WTC11 (cell line): Measurements from ENCODE around the gene RPL21. TPM values are rescaled to one million over a fixed set of nuclear protein-coding genes. Genes with fewer than 3 reads are reported as not detected.

Experiments used
- ATAC-seq: fragments of 200-7000 bp; cut with Tn5 transposase; 2 replicates; pipeline ENCODE4 v1.10.0; 2021; ENCODE audit warnings: mild to moderate bottlenecking, moderate library complexity
- CTCF ChIA-PET: fragments of 300-600 bp; sonication (Branson Sonifier 250); formaldehyde crosslinking; loops from one replicate; lab custom pipeline; 2021; ENCODE audit warnings: antibody characterized with exemption; lab: Charles Lee
- POLR2A ChIA-PET: fragments of 350-600 bp; sonication (Branson Sonifier 250); formaldehyde crosslinking; loops from one replicate; lab custom pipeline; 2021; ENCODE audit warnings: antibody characterized with exemption; lab: Charles Lee
- DNase-seq: peaks from one replicate; pipeline ENCODE4 v3.0.0; 2021; ENCODE audit warnings: low spot score
- H3K27ac Mint-ChIP-seq: 2 replicates; pipeline ENCODE4 v1.8.0; 2021; ENCODE audit warnings: mixed read lengths
- H3K27me3 Mint-ChIP-seq: 2 replicates; pipeline ENCODE4 v1.8.0; 2021; ENCODE audit warnings: low read depth, mild to moderate bottlenecking, moderate library complexity, mixed read lengths
- H3K36me3 Mint-ChIP-seq: 2 replicates; pipeline ENCODE4 v1.8.0; 2021; ENCODE audit warnings: mixed read lengths
- H3K4me1 Mint-ChIP-seq: 2 replicates; pipeline ENCODE4 v1.8.0; 2022; ENCODE audit warnings: mixed read lengths
- H3K4me3 Mint-ChIP-seq: 2 replicates; pipeline ENCODE4 v1.8.0; 2021; ENCODE audit warnings: mild to moderate bottlenecking, moderate library complexity, mixed read lengths
- H3K9me3 Mint-ChIP-seq: 2 replicates; pipeline ENCODE4 v1.8.0; 2021; ENCODE audit warnings: mixed read lengths
- ATF1 ChIP-seq: sonication (generic); formaldehyde crosslinking; IDR thresholded peaks from 2 replicates; pipeline ENCODE4 v1.8.1; 2023; ENCODE audit warnings: mild to moderate bottlenecking, moderate library complexity, missing genetic modification reagents
- CREM ChIP-seq: sonication (generic); formaldehyde crosslinking; IDR thresholded peaks from 2 replicates; pipeline ENCODE4 v1.8.1; 2022; ENCODE audit warnings: mild to moderate bottlenecking, missing genetic modification reagents, moderate library complexity
- HMGA2 ChIP-seq: fragments of 250-450 bp; sonication (Bioruptor Pico); IDR thresholded peaks from 2 replicates; pipeline ENCODE4 v1.4.0; 2021; ENCODE audit warnings: mild to moderate bottlenecking, moderate library complexity
- JUN ChIP-seq: sonication (generic); formaldehyde crosslinking; IDR thresholded peaks from 2 replicates; pipeline ENCODE4 v1.8.0; 2023; ENCODE audit warnings: mild to moderate bottlenecking, missing genetic modification reagents
- KAT7 ChIP-seq: sonication (generic); formaldehyde crosslinking; IDR thresholded peaks from 2 replicates; pipeline ENCODE4 v1.8.1; 2023; ENCODE audit warnings: missing genetic modification reagents, mild to moderate bottlenecking, borderline replicate concordance
- MXD4 ChIP-seq: fragments of 250-450 bp; sonication (Bioruptor Pico); IDR thresholded peaks from 2 replicates; pipeline ENCODE4 v1.8.0; 2021; ENCODE audit warnings: mild to moderate bottlenecking, moderate library complexity, borderline replicate concordance
- NFYB ChIP-seq: sonication (generic); formaldehyde crosslinking; conservative IDR thresholded peaks from 2 replicates; pipeline ENCODE4 v1.8.0; 2022; ENCODE audit warnings: low read depth, missing genetic modification reagents
- PRRX2 ChIP-seq: fragments of 250-450 bp; sonication (Bioruptor Pico); IDR thresholded peaks from 2 replicates; pipeline ENCODE4 v1.8.0; 2021; ENCODE audit warnings: mild to moderate bottlenecking
- SMAD3 ChIP-seq: sonication (generic); formaldehyde crosslinking; IDR thresholded peaks from 2 replicates; pipeline ENCODE4 v1.8.0; 2022; ENCODE audit warnings: missing genetic modification reagents, mild to moderate bottlenecking, borderline replicate concordance
- TP53 ChIP-seq: sonication (generic); formaldehyde crosslinking; IDR thresholded peaks from 2 replicates; pipeline ENCODE4 v1.8.1; 2023; ENCODE audit warnings: mild to moderate bottlenecking, missing genetic modification reagents
- ZBTB21 ChIP-seq: sonication (generic); formaldehyde crosslinking; IDR thresholded peaks from 2 replicates; pipeline ENCODE4 v1.8.1; 2023; ENCODE audit warnings: mild to moderate bottlenecking, missing genetic modification reagents, borderline replicate concordance
- ZNF219 ChIP-seq: sonication (generic); formaldehyde crosslinking; IDR thresholded peaks from 2 replicates; pipeline ENCODE4 v1.8.0; 2023; ENCODE audit warnings: missing genetic modification reagents, mild to moderate bottlenecking, borderline replicate concordance
- ZNF232 ChIP-seq: sonication (generic); formaldehyde crosslinking; IDR thresholded peaks from 2 replicates; pipeline ENCODE4 v1.8.0; 2022; ENCODE audit warnings: mild to moderate bottlenecking, missing genetic modification reagents
- ZNF263 ChIP-seq: sonication (generic); formaldehyde crosslinking; IDR thresholded peaks from 2 replicates; pipeline ENCODE4 v1.8.1; 2022; ENCODE audit warnings: low read depth, mild to moderate bottlenecking, moderate library complexity, missing genetic modification reagents
- ZNF671 ChIP-seq: fragments of 250-450 bp; sonication (Bioruptor Pico); IDR thresholded peaks from 2 replicates; pipeline ENCODE4 v1.8.0; 2021; ENCODE audit warnings: mild to moderate bottlenecking
- total RNA-seq: library from RNA; stranded (reverse); gene quantifications from 3 replicates; pipeline ENCODE4 v1.2.3, GENCODE V29; 2021
- TF ChIP-seq, protein P1 (sequence below): sonication (generic); formaldehyde crosslinking; IDR thresholded peaks from 2 replicates; pipeline ENCODE4 v1.8.0; 2022; ENCODE audit warnings: mild to moderate bottlenecking, missing genetic modification reagents
- TF ChIP-seq, protein P2 (sequence below): fragments of 250-450 bp; sonication (Bioruptor Pico); IDR thresholded peaks from 2 replicates; pipeline ENCODE4 v1.9.0; 2021; ENCODE audit warnings: mild to moderate bottlenecking, borderline replicate concordance
- TF ChIP-seq, protein P3 (sequence below): sonication (generic); formaldehyde crosslinking; IDR thresholded peaks from 2 replicates; pipeline ENCODE4 v1.8.1; 2023; ENCODE audit warnings: mild to moderate bottlenecking, moderate library complexity, missing genetic modification reagents
- TF ChIP-seq, protein P4 (sequence below): sonication (generic); formaldehyde crosslinking; IDR thresholded peaks from 2 replicates; pipeline ENCODE4 v1.8.0; 2022; ENCODE audit warnings: mild to moderate bottlenecking, missing genetic modification reagents
- TF ChIP-seq, protein P5 (sequence below): fragments of 250-450 bp; sonication (Bioruptor Pico); IDR thresholded peaks from 2 replicates; pipeline ENCODE4 v1.9.0; 2021; ENCODE audit warnings: mild to moderate bottlenecking
- TF ChIP-seq, protein P6 (sequence below): sonication (generic); formaldehyde crosslinking; IDR thresholded peaks from 2 replicates; pipeline ENCODE4 v1.8.0; 2023; ENCODE audit warnings: missing genetic modification reagents
- TF ChIP-seq, protein P7 (sequence below): sonication (generic); formaldehyde crosslinking; IDR thresholded peaks from 2 replicates; pipeline ENCODE4 v1.8.1; 2023; ENCODE audit warnings: mild to moderate bottlenecking, missing genetic modification reagents

The RPL21 gene
- total RNA-seq, 1 experiment from 2014 or later: 1,082 TPM

DNA sequence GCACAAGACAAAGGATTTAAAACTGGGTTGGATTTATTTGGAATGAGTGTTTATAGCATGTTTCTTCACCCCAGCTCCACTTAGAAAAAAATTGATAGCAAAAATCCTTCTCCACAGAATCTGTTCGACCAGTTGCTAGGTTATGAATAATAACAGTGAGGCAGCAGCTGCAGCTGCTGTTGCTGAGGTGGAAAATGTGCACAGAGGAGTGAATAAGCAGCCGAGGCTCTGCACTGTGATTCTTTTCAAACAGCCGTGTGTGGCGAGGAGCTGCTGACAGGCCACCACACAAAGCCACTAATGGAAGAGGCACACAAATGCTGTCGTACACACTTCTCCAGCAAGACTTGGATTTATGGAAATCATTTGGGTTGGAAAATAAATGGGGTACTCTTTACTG, 12.8 kb downstream of the RPL21 start (continued):
- TF ChIP-seq, protein P1, sequence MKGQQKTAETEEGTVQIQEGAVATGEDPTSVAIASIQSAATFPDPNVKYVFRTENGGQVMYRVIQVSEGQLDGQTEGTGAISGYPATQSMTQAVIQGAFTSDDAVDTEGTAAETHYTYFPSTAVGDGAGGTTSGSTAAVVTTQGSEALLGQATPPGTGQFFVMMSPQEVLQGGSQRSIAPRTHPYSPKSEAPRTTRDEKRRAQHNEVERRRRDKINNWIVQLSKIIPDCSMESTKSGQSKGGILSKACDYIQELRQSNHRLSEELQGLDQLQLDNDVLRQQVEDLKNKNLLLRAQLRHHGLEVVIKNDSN (CRISPR knock-in tag): no peak
- TF ChIP-seq, protein P2, sequence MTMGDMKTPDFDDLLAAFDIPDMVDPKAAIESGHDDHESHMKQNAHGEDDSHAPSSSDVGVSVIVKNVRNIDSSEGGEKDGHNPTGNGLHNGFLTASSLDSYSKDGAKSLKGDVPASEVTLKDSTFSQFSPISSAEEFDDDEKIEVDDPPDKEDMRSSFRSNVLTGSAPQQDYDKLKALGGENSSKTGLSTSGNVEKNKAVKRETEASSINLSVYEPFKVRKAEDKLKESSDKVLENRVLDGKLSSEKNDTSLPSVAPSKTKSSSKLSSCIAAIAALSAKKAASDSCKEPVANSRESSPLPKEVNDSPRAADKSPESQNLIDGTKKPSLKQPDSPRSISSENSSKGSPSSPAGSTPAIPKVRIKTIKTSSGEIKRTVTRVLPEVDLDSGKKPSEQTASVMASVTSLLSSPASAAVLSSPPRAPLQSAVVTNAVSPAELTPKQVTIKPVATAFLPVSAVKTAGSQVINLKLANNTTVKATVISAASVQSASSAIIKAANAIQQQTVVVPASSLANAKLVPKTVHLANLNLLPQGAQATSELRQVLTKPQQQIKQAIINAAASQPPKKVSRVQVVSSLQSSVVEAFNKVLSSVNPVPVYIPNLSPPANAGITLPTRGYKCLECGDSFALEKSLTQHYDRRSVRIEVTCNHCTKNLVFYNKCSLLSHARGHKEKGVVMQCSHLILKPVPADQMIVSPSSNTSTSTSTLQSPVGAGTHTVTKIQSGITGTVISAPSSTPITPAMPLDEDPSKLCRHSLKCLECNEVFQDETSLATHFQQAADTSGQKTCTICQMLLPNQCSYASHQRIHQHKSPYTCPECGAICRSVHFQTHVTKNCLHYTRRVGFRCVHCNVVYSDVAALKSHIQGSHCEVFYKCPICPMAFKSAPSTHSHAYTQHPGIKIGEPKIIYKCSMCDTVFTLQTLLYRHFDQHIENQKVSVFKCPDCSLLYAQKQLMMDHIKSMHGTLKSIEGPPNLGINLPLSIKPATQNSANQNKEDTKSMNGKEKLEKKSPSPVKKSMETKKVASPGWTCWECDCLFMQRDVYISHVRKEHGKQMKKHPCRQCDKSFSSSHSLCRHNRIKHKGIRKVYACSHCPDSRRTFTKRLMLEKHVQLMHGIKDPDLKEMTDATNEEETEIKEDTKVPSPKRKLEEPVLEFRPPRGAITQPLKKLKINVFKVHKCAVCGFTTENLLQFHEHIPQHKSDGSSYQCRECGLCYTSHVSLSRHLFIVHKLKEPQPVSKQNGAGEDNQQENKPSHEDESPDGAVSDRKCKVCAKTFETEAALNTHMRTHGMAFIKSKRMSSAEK (CRISPR knock-in tag): no peak
- TF ChIP-seq, protein P3, sequence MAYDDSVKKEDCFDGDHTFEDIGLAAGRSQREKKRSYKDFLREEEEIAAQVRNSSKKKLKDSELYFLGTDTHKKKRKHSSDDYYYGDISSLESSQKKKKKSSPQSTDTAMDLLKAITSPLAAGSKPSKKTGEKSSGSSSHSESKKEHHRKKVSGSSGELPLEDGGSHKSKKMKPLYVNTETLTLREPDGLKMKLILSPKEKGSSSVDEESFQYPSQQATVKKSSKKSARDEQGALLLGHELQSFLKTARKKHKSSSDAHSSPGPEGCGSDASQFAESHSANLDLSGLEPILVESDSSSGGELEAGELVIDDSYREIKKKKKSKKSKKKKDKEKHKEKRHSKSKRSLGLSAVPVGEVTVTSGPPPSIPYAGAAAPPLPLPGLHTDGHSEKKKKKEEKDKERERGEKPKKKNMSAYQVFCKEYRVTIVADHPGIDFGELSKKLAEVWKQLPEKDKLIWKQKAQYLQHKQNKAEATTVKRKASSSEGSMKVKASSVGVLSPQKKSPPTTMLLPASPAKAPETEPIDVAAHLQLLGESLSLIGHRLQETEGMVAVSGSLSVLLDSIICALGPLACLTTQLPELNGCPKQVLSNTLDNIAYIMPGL (CRISPR knock-in tag): no peak
- TF ChIP-seq ZNF219 (CRISPR knock-in tag): no peak
- TF ChIP-seq ZNF263: no peak
- TF ChIP-seq, protein P4, sequence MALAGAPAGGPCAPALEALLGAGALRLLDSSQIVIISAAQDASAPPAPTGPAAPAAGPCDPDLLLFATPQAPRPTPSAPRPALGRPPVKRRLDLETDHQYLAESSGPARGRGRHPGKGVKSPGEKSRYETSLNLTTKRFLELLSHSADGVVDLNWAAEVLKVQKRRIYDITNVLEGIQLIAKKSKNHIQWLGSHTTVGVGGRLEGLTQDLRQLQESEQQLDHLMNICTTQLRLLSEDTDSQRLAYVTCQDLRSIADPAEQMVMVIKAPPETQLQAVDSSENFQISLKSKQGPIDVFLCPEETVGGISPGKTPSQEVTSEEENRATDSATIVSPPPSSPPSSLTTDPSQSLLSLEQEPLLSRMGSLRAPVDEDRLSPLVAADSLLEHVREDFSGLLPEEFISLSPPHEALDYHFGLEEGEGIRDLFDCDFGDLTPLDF (CRISPR knock-in tag): no peak
- no peak for TF ChIP-seq HMGA2
- TF ChIP-seq CREM (CRISPR knock-in tag): no peak

DNA sequence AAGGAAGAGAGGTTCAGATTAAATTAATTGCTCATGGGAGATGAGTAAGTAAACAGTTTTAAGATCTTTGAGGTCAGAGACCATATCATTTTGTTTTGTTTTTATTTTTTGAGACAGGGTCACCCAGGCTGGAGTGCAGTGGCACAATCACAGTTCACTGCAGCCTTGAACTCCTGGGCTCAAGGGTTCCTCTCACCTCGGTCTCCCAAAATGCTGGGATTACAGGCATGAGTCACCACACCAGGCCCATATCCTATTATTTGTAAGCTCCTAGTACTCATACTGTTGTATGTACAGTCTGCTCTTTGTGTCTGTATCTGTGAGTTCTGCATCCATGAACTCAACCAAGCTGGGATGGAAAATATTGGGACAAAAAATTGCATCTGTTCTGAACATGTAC, 13.3 kb downstream of the RPL21 start:
- H3K36me3 Mint-ChIP-seq: no peaks in the 10 kb centered on the region
- no peak overlapping the region for H3K4me3 Mint-ChIP-seq
- POLR2A ChIA-PET: interaction anchor here (1.1 kb wide), 1 partner anchor 75 kb away, joined by 3 read pairs; no protein-coding TSS in a partner anchor
- H3K27ac Mint-ChIP-seq: peak overlapping the region; percentile 20; the same call in 1 of the 2 replicates
- no peaks in the 10 kb centered on the region for H3K9me3 Mint-ChIP-seq
- peaks cover 19% of the 10 kb centered on the region for H3K4me1 Mint-ChIP-seq
- CTCF ChIA-PET: interaction anchor here (1.5 kb wide), 1 partner anchor 97 kb away, joined by 3 read pairs; no protein-coding TSS in a partner anchor
- ATAC-seq (no peak), DNase-seq (no peak)
- peaks cover 17% of the 10 kb centered on the region for H3K27me3 Mint-ChIP-seq
- no peak for TF ChIP-seq ZNF232
- TF ChIP-seq MXD4 (CRISPR knock-in tag): no peak
- no peak for TF ChIP-seq CREM (CRISPR knock-in tag)

DNA sequence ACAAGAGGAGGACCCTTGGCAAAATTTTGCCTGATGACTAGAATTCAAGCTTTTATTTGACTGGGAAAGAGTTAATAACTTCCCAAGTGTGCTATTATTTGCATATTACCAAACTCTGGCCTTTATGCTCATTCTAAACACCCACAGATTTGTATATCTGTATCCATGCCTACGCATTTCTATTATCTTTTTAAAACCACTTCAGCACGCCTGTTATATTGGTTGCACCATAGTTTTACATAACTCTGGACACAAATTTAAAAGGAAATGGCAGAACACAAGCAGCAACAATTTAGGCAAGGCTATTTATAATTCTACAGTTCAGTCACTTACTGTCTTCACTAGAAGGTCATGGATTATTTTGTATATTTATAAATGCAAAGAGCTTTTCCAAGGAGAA, 15.6 kb downstream of the RPL21 start:
- peaks cover 15% of the 10 kb centered on the region for H3K4me1 Mint-ChIP-seq
- no peaks in the 10 kb centered on the region for H3K36me3 Mint-ChIP-seq
- ChIA-PET CTCF (no interaction called here), POLR2A (no interaction called here)
- DNase-seq: no peak
- ATAC-seq: no peak
- H3K9me3 Mint-ChIP-seq: no peaks in the 10 kb centered on the region
- no peak overlapping the region for H3K27ac Mint-ChIP-seq
- peaks cover 33% of the 10 kb centered on the region for H3K27me3 Mint-ChIP-seq
- no peak overlapping the region for H3K4me3 Mint-ChIP-seq
- no peak for TF ChIP-seq TP53 (CRISPR knock-in tag)
- TF ChIP-seq NFYB (CRISPR knock-in tag): no peak
- TF ChIP-seq ATF1 (CRISPR knock-in tag): no peak
- TF ChIP-seq SMAD3 (CRISPR knock-in tag): no peak
- TF ChIP-seq JUN (CRISPR knock-in tag): no peak
- TF ChIP-seq KAT7 (CRISPR knock-in tag): no peak
- TF ChIP-seq ZNF671 (CRISPR knock-in tag): no peak
- TF ChIP-seq PRRX2: no peak
- TF ChIP-seq, protein P5, sequence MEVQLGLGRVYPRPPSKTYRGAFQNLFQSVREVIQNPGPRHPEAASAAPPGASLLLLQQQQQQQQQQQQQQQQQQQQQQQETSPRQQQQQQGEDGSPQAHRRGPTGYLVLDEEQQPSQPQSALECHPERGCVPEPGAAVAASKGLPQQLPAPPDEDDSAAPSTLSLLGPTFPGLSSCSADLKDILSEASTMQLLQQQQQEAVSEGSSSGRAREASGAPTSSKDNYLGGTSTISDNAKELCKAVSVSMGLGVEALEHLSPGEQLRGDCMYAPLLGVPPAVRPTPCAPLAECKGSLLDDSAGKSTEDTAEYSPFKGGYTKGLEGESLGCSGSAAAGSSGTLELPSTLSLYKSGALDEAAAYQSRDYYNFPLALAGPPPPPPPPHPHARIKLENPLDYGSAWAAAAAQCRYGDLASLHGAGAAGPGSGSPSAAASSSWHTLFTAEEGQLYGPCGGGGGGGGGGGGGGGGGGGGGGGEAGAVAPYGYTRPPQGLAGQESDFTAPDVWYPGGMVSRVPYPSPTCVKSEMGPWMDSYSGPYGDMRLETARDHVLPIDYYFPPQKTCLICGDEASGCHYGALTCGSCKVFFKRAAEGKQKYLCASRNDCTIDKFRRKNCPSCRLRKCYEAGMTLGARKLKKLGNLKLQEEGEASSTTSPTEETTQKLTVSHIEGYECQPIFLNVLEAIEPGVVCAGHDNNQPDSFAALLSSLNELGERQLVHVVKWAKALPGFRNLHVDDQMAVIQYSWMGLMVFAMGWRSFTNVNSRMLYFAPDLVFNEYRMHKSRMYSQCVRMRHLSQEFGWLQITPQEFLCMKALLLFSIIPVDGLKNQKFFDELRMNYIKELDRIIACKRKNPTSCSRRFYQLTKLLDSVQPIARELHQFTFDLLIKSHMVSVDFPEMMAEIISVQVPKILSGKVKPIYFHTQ (CRISPR knock-in tag): no peak
- TF ChIP-seq, protein P6, sequence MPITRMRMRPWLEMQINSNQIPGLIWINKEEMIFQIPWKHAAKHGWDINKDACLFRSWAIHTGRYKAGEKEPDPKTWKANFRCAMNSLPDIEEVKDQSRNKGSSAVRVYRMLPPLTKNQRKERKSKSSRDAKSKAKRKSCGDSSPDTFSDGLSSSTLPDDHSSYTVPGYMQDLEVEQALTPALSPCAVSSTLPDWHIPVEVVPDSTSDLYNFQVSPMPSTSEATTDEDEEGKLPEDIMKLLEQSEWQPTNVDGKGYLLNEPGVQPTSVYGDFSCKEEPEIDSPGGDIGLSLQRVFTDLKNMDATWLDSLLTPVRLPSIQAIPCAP: no peak
- no peak for TF ChIP-seq ZBTB21 (CRISPR knock-in tag)
- TF ChIP-seq, protein P7, sequence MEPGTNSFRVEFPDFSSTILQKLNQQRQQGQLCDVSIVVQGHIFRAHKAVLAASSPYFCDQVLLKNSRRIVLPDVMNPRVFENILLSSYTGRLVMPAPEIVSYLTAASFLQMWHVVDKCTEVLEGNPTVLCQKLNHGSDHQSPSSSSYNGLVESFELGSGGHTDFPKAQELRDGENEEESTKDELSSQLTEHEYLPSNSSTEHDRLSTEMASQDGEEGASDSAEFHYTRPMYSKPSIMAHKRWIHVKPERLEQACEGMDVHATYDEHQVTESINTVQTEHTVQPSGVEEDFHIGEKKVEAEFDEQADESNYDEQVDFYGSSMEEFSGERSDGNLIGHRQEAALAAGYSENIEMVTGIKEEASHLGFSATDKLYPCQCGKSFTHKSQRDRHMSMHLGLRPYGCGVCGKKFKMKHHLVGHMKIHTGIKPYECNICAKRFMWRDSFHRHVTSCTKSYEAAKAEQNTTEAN (CRISPR knock-in tag): no peak
